AG04450 (cell line): ENCODE results near the gene CDH10. TPM values are rescaled to one million over a fixed set of nuclear protein-coding genes. Genes with fewer than 3 reads are reported as not detected.

Source experiments
- CTCF ChIA-PET: fragments of 300-600, 350-600 bp; formaldehyde crosslinking; extraction: SDS; loops from one replicate; lab custom pipeline; 2022; ENCODE audit warnings: antibody characterized with exemption, inconsistent platforms; lab: Charles Lee
- POLR2A ChIA-PET: fragments of 350-600 bp; formaldehyde crosslinking; extraction: SDS; loops from one replicate; lab custom pipeline; 2021; ENCODE audit warnings: antibody characterized with exemption, inconsistent platforms; lab: Yijun Ruan, JAX
- DNase-seq: peaks from one replicate; pipeline ENCODE4 v3.0.0-alpha.2; 2011; ENCODE audit warnings: low read depth, low spot score
- H3K27ac ChIP-seq: one replicate; pipeline ENCODE4 v1.5.1; 2012; ENCODE audit warnings: low read depth, low read length, control low read depth
- H3K27me3 ChIP-seq: one replicate; pipeline ENCODE4 v1.6.0; 2012; ENCODE audit warnings: low read length; ENCODE audit not compliant: control insufficient read depth, insufficient read depth
- H3K4me3 ChIP-seq: 2 replicates; pipeline ENCODE4 v1.5.1; 2011; ENCODE audit warnings: mild to moderate bottlenecking, low read depth, low read length, control low read depth
- H3K9me3 ChIP-seq: 2 replicates; pipeline ENCODE4 v1.5.1; 2012; ENCODE audit warnings: low read length; ENCODE audit not compliant: control insufficient read depth, insufficient read depth
- CTCF ChIP-seq: IDR thresholded peaks from 2 replicates; pipeline ENCODE4 v1.5.1; 2011; ENCODE audit warnings: low read depth, low read length, control low read depth, inconsistent platforms
- polyA plus RNA-seq: library from polyadenylated mRNA; depleted of rRNA; stranded (reverse); fragments of >200 nt; gene quantifications from 2 replicates; pipeline ENCODE4 v1.2.3, GENCODE V29; 2011

CDH10 gene
- polyA plus RNA-seq, 1 experiment = not detected

- H3K9me3 ChIP-seq = no peaks in the 10 kb centered on the region
- no peaks in the 10 kb centered on the region for H3K27me3 ChIP-seq
- POLR2A ChIA-PET = no interaction called here
- no peak for DNase-seq
- TF ChIP-seq CTCF = no peak
- CTCF ChIA-PET = no interaction called here
- no peak overlapping the region for H3K4me3 ChIP-seq
- no peak overlapping the region for H3K27ac ChIP-seq
Observed at GRCh38 chr5:24629798-24630197, 15.0 kb downstream of the CDH10 start.

GRCh38 chr5:24624872-24625271, 19.9 kb downstream of the CDH10 start:
- no peaks in the 10 kb centered on the region for H3K9me3 ChIP-seq
- no peak overlapping the region for H3K4me3 ChIP-seq
- H3K27me3 ChIP-seq = no peaks in the 10 kb centered on the region
- no peak for TF ChIP-seq CTCF
- H3K27ac ChIP-seq = no peak overlapping the region
- no peak for DNase-seq
- CTCF ChIA-PET = no interaction called here
- POLR2A ChIA-PET = no interaction called here

- no peak for DNase-seq
- ChIA-PET POLR2A (no interaction called here), CTCF (no interaction called here)
- Histone ChIP-seq H3K27ac (no peak overlapping the region), H3K4me3 (no peak overlapping the region), H3K9me3 (no peaks in the 10 kb centered on the region), H3K27me3 (no peaks in the 10 kb centered on the region)
- TF ChIP-seq CTCF = no peak
Observed at GRCh38 chr5:24623624-24624023, 21.2 kb downstream of the CDH10 start.

GRCh38 chr5:24623031-24623430, 21.7 kb downstream of the CDH10 start:
- Histone ChIP-seq H3K9me3 (no peaks in the 10 kb centered on the region), H3K4me3 (no peak overlapping the region), H3K27me3 (no peaks in the 10 kb centered on the region), H3K27ac (no peak overlapping the region)
- CTCF ChIA-PET = no interaction called here
- DNase-seq = no peak
- POLR2A ChIA-PET = no interaction called here
- no peak for TF ChIP-seq CTCF

GRCh38 chr5:24621792-24622191, 23.0 kb downstream of the CDH10 start:
- DNase-seq = no peak
- CTCF ChIA-PET = no interaction called here
- POLR2A ChIA-PET = no interaction called here
- no peak overlapping the region for H3K4me3 ChIP-seq
- no peaks in the 10 kb centered on the region for H3K27me3 ChIP-seq
- H3K9me3 ChIP-seq = no peaks in the 10 kb centered on the region
- no peak for TF ChIP-seq CTCF
- no peak overlapping the region for H3K27ac ChIP-seq
